Brain microvascular endothelial cell (primary cell): ENCODE results near the gene MRPS27.

Source experiments
- DNase-seq: peaks from one replicate; pipeline ENCODE4 v3.0.0-alpha.2; 2020
- H3K27ac ChIP-seq: fragments of 250-450 bp; sonication (Bioruptor Pico); 2 replicates; pipeline ENCODE4 v1.5.1; 2020; ENCODE audit warnings: mild to moderate bottlenecking, moderate library complexity
- H3K27me3 ChIP-seq: fragments of 250-450 bp; sonication (Bioruptor Pico); replicated peaks from 2 replicates; pipeline ENCODE4 v1.5.1; 2020; ENCODE audit warnings: mild to moderate bottlenecking
- H3K36me3 ChIP-seq: fragments of 250-450 bp; sonication (Bioruptor Pico); replicated peaks from 2 replicates; pipeline ENCODE4 v1.5.1; 2020; ENCODE audit warnings: mild to moderate bottlenecking
- H3K4me3 ChIP-seq: 2 replicates; pipeline ENCODE4 v1.5.1; 2011; ENCODE audit warnings: low read depth, mild to moderate bottlenecking, control low read depth, low read length, moderate library complexity
- in situ Hi-C: cut with HindIII; loops from 2 replicates; pipeline ENCODE4 v1.10.0; 2017; ENCODE audit warnings: low sequenced_read_pairs, low pct_ligation_motif_present
- TF ChIP-seq, protein P1 (sequence below): IDR thresholded peaks from 2 replicates; pipeline ENCODE4 v1.5.1; 2011; ENCODE audit warnings: low read depth, mild to moderate bottlenecking, moderate library complexity, low read length, control low read depth, inconsistent platforms; ENCODE audit errors: missing control alignments

The MRPS27 gene

DNA sequence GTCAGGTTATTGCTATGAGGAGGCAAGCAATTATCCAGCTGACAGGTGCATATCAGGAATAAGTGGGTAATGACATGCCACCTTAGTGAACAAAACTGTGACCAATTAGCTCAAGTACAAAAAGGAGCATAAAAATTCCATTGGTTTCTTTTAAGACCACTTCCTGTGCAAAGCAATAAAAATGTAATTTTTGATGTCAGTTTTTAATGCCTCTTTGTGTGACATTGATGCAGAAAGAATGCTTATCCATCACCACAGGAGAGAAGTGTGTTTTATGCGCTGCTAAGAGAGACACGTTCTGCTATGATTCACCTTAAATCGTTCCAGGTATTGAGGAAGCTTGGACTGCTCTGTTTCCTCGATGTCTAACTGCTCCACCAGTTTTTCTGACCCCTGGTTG is 96.7 kb downstream of the MRPS27 start:
- TF ChIP-seq, protein P1, sequence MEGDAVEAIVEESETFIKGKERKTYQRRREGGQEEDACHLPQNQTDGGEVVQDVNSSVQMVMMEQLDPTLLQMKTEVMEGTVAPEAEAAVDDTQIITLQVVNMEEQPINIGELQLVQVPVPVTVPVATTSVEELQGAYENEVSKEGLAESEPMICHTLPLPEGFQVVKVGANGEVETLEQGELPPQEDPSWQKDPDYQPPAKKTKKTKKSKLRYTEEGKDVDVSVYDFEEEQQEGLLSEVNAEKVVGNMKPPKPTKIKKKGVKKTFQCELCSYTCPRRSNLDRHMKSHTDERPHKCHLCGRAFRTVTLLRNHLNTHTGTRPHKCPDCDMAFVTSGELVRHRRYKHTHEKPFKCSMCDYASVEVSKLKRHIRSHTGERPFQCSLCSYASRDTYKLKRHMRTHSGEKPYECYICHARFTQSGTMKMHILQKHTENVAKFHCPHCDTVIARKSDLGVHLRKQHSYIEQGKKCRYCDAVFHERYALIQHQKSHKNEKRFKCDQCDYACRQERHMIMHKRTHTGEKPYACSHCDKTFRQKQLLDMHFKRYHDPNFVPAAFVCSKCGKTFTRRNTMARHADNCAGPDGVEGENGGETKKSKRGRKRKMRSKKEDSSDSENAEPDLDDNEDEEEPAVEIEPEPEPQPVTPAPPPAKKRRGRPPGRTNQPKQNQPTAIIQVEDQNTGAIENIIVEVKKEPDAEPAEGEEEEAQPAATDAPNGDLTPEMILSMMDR, result no peak
- H3K27ac ChIP-seq, result no peak overlapping the region
- H3K36me3 ChIP-seq, result peaks cover 31% of the 10 kb centered on the region
- in situ Hi-C loops, result no loop called here
- no peak for DNase-seq
- no peak overlapping the region for H3K4me3 ChIP-seq
- no peaks in the 10 kb centered on the region for H3K27me3 ChIP-seq

DNA sequence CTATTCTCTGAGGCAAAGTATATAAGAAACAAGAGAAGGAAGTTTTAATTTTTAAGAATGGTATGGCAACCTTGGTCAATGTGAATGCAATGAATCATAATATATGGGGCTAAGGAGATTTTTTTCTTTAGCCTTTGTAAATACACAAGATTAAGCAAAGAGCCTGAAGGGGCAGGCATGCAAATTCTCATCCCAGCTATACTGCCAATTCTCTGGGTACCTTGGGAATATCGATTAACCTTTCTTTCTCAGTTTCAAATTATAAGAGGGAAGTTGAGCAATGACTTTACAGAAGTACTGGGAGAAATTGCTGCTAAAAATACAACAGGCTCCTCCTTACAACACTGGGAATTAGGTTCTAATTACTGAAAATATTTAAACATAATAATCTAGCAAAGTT is 97.5 kb downstream of the MRPS27 start:
- Histone ChIP-seq H3K36me3 (peaks cover 36% of the 10 kb centered on the region), H3K4me3 (no peak overlapping the region), H3K27me3 (no peaks in the 10 kb centered on the region), H3K27ac (no peak overlapping the region)
- no peak for DNase-seq
- in situ Hi-C loops, result no loop called here
- TF ChIP-seq, protein P1, result no peak

GRCh38 chr5:72221541-72221940 is 98.5 kb downstream of the MRPS27 start:
- in situ Hi-C loops, result no loop called here
- Histone ChIP-seq H3K27ac (no peak overlapping the region), H3K27me3 (no peaks in the 10 kb centered on the region), H3K36me3 (peaks cover 34% of the 10 kb centered on the region), H3K4me3 (no peak overlapping the region)
- TF ChIP-seq, protein P1, result no peak
- no peak for DNase-seq

- DNase-seq, result no peak
- in situ Hi-C loops, result no loop called here
- H3K27me3 ChIP-seq, result no peaks in the 10 kb centered on the region
- TF ChIP-seq, protein P1, result no peak
- peaks cover 33% of the 10 kb centered on the region for H3K36me3 ChIP-seq
- no peak overlapping the region for H3K4me3 ChIP-seq
- H3K27ac ChIP-seq, result no peak overlapping the region
Observed at GRCh38 chr5:72221099-72221498, 98.9 kb downstream of the MRPS27 start.

GRCh38 chr5:72216756-72217155 is 103.3 kb downstream of the MRPS27 start:
- TF ChIP-seq, protein P1, result no peak
- H3K36me3 ChIP-seq, result peaks cover 24% of the 10 kb centered on the region

DNA sequence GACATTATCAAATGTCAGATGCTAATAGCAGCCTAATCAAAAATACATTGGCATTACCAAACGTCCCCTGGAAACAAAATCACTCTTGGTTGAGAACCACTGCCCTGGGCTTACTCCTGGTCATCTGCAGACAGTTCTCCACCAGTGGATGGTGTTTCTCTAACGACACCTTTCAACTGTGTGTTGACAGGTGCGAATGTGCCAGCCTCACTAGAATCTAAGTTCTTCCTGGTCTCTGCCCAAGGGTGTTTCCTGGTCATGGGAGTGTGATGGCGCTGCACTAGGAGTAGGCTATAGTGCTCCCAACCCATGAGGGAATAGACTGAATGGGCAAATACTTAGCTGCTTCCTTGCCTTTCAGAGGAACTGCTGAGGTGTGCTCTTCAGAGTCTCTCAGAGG is 105.9 kb downstream of the MRPS27 start:
- H3K27me3 ChIP-seq, result no peaks in the 10 kb centered on the region
- in situ Hi-C loops, result no loop called here
- peaks cover 7% of the 10 kb centered on the region for H3K36me3 ChIP-seq
- no peak for DNase-seq
- TF ChIP-seq, protein P1, result no peak
- no peak overlapping the region for H3K27ac ChIP-seq
- H3K4me3 ChIP-seq, result no peak overlapping the region

More at GRCh38 chr5:72216756-72217155, 103.3 kb downstream of the MRPS27 start:
- Histone ChIP-seq H3K27ac (no peak overlapping the region), H3K27me3 (no peaks in the 10 kb centered on the region), H3K4me3 (no peak overlapping the region)
- in situ Hi-C loops, result no loop called here
- DNase-seq, result no peak
